Fibroblast of skin of right biceps (primary cell): ENCODE data around the gene SDE2.
"Not testable (repeated sequence)": the region's sequence is repeated elsewhere in the genome, so short reads cannot be mapped to it uniquely, and the experiment has no call there.

Experiments used
- DNase-seq: peaks from one replicate; pipeline ENCODE4 v3.0.0-alpha.2; 2013

The SDE2 gene

GRCh38 chr1:225941187-225941941, 57.8 kb downstream of the SDE2 start, which contains the start of gene LEFTY2:
Gene LEFTY2 (minus strand): TSS chr1:225941220. CDS start chr1:225941140, 80 bp downstream.
- no peak for DNase-seq

GRCh38 chr1:225940385-225941151, 58.6 kb downstream of the SDE2 start:
- no peak for DNase-seq

- not testable (repeated sequence) for DNase-seq
Measured at GRCh38 chr1:225939939-225940310, 59.2 kb downstream of the SDE2 start.

DNA sequence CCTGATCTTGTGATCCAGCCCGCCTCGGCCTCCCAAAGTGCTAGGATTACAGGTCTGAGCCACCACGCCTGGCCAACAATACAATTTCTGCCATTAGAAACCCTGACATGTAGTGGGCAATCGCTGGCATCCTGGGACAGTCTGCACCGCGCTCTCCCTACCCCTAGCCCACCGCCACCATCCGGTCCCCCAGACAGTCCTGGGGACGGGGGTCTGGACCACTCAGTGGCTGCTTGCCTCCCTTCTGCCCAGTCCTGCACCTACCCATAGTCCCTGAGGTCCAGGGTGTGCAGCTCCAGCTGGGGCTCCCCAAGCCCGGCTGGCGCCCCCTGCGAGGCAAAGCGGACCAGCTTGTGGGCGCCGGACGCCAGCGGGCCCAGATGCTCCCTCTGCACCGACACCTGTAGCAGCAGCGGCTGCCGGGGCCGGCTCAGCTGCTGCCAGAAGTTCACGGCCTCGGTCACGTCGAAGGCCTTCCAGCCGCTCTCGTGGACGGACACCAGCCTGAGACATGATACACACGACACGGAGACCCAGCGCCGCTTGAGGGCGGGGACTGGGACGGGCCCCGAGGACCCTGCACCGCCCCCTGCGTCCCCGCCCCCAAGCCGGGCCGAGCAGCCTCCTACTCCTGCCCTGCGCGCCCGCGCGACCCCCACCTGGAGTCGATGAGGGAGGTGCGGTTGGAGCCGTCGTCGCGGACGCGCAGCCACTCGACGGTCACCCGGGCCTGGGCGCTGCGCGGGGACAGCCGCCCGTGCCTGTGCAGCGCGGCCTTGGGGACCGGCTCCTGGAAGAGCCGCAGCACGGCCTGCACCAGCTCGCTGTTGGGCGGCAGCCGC, 59.8 kb downstream of the SDE2 start:
- not testable (repeated sequence) for DNase-seq

- DNase-seq = no peak
Measured at GRCh38 chr1:225937048-225937968, 61.8 kb downstream of the SDE2 start.

DNA sequence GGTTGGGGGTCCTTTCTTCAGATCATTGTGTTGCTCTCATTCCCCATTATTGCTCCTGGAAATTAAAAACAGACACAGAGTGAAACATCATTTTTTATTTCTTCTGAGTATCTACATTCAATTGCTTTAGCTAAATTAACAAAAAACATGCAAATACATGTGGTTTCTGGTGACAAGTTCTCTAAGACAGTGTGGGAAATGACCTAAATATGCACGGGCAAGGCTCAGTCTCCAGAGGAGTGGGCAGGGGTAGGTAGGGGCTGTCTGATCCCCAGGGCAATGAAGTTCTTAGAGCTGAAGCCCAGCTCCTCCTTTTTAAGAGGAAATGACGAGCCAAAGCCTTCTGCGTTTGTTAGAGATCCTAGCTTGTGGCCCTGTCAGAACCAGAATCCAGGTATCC, 62.6 kb downstream of the SDE2 start:
- no peak for DNase-seq

- DNase-seq = peak; percentile 68
Measured at GRCh38 chr1:225936086-225936485, 63.1 kb downstream of the SDE2 start.

DNA sequence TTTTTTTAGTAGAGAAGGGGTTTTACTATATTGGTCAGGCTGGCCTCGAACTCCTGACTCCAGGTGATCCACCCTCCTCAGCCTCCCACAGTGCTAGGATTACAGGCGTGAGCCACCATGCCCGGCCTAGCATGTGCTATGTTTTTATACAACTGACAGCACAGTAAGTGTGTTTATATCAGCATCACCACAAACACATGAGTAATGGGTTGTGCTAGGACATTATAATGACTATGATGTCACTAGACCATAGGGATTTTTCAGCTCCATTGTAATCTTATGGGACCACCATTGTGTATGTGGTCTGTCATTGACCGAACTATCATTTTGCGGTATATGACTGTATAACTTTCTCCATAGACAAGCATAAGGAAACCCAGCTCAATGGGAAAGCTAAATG, 64.4 kb downstream of the SDE2 start:
- DNase-seq = no peak

DNA sequence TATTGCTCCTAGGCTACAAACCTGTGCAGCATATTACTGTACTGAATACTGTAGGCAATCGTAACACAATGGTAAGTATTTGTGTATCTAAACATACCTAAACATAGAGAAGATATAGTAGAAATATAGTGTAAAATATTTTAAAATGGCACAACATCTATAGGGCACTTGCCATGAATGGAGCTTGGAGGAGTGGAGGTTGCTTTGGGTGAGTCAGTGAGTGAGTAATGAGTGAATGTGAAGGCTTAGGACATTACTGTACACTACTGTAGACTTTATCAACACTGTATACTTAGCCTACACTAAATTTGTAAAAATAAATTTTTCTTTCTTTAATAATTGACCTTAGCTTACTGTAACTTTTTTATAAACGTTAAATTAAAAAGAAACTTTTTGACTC, 66.1 kb downstream of the SDE2 start:
- peak; percentile 76 for DNase-seq
